HG02973 (cell line): ENCODE results near the gene SCNN1B.
"Not testable (repeated sequence)": the region's sequence is repeated elsewhere in the genome, so short reads cannot be mapped to it uniquely, and the experiment has no call there.

ENCODE experiments used
- ATAC-seq: cut with Tn5 transposase; IDR thresholded peaks from one replicate; pipeline ENCODE4 v1.9.1; 2021; ENCODE audit warnings: moderate library complexity; ENCODE audit not compliant: unreplicated experiment

Gene SCNN1B

DNA sequence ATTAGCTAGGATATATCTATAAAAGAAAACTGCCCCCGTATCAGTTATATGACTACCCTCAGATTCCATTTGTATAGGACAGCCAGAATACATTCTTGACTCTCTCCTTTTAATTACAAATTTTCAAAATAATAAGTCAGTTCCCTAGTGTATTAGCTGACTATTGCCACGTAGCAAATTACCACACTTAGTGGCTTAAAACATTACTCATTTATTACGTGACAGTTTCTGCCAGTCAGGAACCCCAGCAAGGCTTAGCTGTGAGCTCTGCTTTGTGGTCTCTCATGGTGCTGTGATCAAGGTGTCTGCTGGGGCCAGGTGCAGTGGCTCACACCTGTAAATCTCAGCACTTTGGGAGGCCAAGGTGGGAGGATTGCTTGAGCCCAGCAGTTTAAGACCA, 13.9 kb upstream of the SCNN1B start:
- no peak for ATAC-seq

DNA sequence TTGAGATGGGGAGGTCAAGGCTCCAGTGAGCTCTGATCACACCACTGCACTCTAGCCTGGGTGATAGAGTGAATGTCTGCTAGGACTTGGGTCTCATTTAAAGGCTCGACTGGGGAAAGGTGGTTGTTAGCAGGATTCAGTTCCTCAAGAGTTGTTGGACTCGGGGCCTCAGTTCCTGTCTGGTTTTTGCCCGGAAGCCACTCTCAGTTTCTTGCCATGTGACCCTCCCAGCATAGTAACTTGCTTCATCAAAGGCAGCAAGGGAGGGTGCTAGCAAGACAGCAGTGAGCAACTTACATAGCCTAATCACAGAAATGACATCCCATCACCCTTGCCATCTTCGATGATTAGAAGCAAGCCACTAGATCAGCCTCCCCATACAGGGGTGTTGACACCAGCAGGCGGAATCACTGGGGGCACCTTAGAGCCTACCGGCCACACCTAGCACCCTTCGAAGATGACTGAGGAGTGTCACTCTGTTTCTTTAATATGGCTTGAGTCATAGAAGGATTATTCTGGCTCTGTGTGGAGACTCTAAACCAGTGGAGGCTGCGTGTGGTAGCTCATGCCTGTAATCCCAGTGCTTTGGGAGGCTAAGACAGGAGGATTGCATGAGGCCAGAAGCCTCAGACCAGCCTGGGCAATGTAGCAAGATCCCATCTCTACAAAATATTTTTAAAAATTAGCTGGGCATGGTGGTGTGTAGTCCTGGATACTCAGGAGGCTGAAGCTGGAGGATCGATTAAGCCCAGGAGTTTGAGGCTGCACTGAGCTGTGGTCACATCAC, 13.2 kb upstream of the SCNN1B start:
- ATAC-seq, result no peak

DNA sequence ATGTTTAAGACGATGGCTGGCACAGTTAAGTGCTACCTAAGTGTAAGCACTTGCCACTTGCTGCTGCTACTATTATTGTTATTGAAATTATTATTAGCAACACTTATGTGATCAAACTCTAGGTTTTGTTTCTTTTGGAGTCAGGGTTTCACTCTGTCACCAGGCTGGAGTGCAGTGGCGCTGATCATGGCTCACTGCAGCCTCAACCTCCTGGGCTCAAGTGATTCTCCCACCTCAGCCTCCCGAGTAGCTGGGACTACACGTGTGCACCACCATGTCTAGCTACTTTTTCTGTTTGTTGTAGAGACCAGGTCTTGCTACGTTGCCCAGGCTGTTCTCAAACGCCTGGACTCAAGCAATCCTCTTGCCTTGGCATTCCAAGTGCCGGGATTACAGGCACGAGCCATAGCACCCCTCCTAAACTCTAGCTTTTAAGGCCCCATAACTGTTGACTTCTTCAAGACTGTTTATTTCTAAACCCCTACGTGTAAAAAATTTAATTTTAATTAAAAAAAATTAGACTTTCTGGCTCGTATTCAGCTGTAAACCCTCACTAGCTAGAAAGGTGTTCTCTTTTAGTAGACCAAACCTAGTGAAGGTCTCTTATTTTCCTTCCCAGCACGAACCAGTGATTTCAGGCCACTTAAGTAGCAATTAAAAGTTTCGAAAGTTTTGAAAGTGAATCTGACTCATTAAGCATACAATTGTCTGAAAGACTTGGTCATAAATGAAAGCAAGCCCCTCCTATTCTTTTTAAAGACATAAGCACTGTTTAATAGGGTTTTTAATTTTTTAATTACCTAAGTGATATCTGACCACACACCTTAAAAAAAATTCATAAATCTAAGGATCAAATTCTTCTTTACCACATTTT, 11.7 kb upstream of the SCNN1B start:
- no peak for ATAC-seq

DNA sequence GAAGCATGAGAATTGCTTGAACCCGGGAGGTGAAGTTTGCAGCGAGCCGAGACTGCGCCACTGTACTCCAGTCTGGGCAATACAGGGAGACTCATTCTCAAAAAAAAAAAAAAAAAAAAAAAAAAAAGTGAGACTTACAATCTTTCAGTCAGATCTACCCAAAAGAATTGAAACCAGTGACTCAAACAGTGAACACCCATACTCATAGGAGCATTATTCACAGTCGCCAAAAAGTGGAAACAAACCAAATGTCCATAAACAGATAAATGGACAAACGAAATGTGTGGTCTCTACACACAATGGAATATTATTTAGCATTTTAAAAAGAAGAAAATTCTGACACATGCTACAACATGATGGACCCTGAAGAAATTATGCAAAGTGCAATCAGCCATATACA, 9.1 kb upstream of the SCNN1B start:
- ATAC-seq, result no peak

DNA sequence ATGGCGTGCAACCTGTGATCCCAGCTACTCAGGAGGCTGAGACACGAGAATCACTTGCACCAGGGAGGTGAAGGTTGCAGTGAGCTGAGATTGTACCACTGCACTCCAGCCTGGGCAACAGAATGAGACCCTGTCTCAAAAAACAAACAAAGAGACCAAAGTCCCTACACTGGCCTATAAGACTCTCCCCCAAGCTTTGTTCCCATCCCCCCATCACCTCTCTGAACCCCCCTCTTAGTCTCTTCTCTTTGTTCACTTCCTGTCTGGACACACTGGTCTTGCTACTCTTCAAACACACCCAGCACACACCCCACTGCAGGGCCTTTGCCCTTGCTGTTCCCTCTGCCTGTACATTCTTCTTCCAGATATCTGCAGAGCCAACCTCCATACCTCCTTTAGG, 7.8 kb upstream of the SCNN1B start:
- no peak for ATAC-seq

DNA sequence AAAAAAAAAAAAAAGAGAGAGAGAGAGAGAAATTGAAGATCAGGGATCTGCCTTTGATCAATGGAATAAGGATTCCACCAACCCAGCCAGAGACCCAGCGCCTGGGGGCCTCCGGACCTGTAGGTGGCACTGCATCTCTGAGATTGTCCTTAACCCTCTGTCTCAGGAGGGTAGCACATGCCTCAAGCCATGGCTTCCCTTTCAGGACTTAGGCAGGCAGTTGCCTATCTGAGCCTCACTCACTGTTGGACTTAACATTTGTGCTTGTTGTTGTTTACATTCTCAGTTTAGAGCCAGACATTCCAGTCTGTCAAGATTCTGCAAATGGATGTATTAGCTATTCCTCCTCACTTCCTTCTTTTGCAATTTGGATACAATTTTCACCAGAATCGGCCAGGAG, 5.1 kb upstream of the SCNN1B start:
- ATAC-seq, result no peak

DNA sequence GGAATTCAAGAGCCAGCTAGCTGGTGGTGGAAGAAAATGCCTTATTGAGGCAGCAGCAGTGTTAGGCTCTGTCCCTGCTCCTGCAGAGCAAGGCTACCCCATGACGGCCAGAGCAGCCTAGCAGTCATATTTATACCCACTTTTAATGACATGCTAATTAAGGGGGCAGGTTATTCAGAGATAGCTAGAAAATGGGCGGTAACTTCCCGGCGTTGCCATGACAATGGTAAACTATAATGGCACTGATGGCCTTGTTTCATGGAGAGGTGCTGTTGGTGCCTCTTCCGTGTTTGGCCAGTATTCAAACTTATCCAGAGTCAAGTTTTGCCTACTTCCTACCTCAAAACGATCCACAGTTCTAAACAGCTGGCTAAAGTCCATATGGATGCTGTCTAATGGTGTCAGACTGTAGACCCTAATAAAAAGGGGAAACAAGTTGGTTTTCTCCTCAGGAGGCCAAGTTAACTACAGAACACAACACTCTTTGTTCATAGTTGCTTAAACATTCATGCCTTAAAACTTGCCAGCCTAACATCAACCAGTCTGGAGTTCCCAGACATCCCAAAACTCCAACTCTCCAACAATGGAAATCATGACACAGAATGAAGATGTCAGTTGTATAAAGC, 3.7 kb upstream of the SCNN1B start:
- no peak for ATAC-seq

DNA sequence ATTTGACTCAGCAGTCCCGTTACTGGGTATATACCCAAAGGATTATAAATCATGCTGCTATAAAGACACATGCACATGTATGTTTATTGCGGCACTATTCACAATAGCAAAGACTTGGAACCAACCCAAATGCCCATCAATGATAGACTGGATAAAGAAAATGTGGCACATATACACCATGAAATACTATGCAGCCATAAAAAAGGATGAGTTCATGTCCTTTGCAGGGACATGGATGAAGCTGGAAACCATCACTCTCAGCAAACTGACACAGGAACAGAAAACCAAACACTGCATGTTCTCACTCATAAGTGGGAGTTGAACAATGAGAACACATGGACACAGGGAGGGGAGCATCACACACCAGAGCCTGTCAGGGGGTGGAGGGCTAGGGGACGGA, 2.3 kb upstream of the SCNN1B start:
- ATAC-seq, result not testable (repeated sequence)

DNA sequence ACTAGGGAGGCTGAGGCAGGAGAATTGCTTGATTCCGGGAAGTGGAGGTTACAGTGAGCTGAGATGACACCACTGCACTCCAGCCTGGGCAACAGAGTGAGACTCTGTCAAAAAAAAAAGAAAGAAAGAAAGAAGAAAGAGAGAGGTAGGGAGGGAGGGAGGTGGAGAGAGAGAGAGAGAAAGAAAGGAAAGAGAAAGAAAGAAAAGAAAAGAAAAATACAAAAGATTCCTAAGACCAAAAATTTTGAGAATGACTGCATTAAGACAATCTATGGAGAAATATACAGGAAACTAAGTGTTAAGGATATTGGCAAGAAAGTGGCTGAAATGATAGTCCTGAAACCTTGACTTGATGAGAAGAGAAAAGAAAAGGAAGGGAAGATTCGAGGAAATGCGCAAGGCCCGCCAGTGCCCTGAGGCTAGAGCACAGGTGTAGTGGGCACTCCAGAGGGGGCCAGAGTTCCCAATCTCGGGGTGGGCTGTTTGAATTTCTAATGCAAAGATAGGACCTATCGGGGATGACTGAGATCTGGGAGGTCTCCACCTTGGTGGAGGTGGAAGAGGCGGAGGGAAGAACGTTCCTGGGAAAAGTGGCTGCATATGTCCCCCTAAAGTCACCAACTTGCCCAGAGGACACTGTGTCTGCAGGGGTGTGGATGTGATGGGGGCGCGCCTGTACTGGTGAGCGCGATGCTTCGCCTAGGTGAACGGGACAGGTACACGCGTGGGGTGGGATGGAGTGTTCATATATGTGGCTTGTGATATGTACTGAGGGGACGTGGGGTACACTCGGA, 654 bp upstream of the SCNN1B start:
- ATAC-seq, result no peak

DNA sequence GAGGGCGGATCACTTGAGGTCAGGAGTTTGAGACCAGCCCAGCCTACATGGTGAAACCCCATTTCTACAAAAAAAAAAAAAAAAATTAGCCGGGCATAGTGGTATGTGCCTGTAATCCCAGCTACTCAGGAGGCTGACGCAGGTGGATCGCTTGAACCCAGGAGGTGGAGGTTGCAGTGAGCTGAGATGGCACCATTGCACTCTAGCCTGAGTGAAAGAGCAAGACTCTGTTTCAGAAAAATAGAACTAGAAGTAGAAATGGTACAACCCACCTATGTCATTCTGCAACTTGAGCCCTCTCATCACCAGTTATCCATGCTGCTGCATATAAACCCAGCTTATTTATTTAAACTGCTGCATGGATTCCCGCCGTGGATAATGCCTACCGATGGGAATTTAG, 1.6 kb downstream of the SCNN1B start:
- no peak for ATAC-seq

DNA sequence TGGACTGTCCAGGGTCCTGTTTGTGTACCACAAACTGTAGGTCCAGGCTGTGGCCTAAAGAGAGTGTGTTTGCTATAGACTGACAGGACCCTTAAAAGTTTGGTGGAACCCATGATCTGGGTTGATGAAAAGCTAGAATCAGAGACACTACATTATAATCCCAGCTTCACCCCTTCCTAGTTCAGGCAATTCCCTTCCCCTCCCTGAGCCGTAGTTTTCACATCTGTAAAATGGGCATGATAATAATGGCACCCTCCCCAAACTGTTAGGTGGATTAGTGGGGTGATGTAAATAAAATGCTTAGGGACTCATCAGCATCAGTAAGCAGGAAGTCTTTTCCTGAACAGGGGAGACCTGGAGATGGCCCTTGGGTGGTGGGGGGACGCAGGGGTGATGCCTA, 2.5 kb downstream of the SCNN1B start:
- no peak for ATAC-seq

DNA sequence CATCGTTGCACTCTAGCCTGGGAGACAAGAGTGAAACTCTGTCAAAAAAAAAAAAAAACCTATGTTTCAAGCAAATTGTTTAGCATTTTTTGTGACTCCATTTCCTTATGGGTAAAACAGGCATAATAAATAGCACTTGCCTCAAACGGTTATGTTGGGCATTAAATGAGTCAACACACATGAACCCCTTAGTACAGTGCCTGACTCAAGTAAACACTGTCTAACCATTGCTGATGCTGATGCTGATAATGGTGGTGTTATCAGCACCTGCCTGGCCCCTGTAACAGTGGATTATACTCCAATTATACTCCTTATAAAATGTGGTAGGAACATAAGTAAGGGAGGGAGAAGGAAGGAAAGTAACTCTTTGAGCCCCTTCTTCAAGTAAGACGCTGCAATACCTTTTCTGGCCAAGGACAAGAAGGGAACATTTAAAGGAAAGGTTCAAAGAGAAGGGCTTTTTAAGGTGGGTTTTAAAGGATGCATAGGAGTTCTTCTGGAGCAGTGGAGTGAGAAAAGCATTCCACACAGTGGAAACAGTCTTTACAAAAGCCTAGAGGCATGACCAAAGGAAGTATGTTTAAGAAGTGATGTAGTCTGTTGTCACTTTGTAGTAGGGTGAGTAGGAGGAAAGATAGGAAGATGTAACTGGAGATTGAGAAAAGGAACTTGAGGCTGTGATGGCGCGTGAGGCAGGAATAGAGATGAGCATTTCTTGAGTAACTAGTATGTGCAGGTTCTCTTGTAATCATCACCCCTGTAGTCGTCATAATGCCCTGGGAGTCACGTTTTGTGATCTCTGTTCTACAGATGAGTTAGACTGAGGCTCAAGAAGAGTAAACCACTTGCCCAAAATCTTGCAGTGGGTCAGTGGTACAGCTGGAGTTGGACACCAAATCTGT, 4.3 kb downstream of the SCNN1B start:
- ATAC-seq, result no peak

DNA sequence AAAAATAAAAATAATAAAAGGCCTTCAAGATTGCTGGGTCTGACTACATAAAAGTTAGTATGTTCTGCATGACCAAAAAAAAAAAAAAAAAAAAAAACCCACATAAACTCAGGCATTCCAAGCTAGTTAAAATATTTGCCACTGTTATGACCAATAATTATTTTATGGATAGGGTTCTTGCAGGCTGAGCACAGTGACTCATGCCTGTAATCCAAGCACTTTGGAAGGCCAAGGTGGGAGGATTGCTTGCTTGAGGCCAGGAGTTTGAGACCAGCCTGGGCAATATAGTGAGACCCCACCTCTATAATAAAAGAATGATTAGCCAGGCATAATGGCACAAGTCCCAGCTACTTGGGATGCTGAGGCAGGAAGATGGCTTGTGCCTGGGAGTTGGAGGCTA, 8.1 kb downstream of the SCNN1B start:
- ATAC-seq, result no peak

DNA sequence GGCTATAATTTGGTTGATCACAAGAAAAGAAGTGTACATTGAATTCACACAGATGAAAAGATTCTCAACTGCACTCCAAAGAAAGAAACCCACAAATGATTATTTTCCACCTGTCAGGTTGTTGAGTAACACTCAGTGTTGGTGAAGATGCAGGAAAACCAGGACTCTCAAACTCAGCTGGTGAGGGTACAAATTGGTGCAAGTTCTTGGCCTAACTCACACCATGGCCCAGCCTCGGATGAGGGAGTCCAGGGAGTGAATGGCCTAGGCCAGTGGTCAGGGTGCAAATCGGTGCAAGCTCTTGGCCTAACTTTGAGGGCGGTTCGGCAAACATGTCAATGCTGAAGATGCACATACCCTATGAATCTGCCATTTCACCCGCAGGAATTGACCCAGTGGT, 8.6 kb downstream of the SCNN1B start:
- no peak for ATAC-seq

DNA sequence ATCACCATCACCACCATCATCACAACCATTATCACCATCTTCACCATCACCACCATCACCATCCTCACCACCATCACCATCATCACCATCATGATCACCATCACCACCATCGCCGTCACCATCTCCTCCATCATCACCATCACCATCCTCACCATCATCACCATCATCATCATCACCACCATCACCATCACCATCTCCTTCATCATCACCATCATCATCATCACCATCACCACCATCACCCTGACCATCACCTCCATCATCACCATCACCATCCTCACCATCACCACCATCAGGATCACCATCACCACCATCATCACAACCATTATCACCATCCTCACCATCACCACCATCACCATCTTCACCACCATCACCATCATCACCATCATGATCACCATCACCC, 14.1 kb downstream of the SCNN1B start:
- ATAC-seq, result no peak

DNA sequence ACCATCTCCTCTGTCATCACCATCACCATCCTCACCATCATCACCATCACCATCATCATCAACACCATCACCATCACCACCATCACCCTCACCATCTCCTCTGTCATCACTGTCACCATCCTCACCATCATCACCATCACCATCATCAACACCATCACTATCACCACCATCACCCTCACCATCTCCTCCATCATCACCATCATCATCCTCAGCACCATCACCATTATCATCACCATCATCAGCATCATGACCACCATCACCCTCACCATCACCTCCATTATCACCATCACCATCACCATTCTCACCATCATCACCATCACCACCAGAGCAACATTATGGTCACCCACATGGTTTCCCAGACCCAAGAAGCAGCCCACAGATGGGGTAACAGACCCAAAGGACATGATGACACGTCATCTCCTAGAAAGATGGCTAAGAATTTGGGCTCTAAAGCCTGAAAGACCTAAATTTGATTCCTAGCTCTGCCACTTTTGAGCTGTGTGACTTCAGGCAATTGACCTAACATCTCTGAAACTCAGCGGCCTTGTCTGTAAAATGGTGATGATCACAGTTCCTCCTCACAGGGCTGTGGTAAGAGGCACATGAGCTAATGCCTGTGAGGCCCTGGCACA, 14.6 kb downstream of the SCNN1B start:
- no peak for ATAC-seq

DNA sequence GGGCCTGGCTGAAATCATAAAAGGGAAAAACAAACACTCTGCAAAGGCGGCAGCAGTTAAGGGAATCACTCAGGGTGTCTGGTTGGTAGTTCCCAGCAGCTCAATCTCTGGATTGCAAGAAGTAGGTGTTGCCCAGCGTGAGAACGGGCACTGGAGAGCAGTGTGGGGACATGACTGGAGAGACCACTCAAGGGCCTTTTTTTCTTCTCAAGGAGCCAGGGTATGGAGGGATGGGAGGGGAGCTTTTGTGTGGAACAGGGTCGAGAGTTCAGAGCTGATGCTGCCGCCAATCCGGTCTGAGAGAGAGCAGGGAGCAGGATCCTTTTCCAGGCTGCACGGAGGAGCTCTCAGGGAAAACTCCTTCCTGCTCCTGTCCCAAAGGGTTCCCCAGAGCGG, 15.2 kb downstream of the SCNN1B start:
- no peak for ATAC-seq

DNA sequence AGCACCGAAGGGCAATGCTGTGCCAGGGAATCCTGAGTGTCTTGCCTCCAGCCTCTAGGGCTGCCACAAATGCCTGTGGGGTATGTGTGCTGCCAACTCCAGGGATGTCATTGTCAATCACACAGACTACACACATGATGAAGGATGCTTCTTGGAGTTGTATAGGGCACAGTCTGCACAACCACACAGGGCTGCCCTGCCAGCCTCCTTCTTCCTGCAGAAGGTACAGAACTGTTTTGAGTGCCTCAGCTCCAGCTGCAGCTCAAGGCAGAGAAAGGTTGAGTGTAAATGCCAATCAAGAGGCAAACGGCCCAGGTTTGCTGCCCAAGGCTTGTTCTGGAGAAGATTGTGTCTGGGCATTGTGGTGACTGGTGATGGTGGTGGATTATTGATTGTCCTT, 15.6 kb downstream of the SCNN1B start:
- ATAC-seq, result no peak

DNA sequence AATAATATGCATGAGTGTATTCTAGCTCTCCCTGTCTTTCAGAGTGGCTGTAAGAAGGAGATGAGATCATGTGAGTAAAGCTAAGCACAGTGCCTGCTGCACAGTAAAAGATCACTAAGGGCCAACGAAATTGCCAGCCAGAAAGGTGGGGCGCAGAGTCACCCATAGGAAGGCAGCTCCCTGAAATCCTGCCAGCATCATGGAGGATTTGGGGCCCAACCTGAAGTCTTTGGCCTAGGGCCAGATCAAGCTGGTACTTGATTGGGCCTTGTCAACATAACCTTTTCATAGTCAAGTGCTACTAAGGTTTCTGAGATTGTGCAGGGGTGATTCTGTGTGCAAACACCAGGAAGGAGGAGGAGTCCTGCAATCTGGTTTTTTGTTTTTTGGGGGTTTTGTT, 16.5 kb downstream of the SCNN1B start:
- no peak for ATAC-seq
